GM19397 (cell line): ENCODE results near the gene DLEC1.
"Not testable (repeated sequence)": the region's sequence is repeated elsewhere in the genome, so short reads cannot be mapped to it uniquely, and the experiment has no call there.

Source experiments
- ATAC-seq: cut with Tn5 transposase; IDR thresholded peaks from one replicate; pipeline ENCODE4 v1.9.1; 2021; ENCODE audit warnings: mild to moderate bottlenecking, moderate library complexity; ENCODE audit not compliant: unreplicated experiment

DLEC1 gene

GRCh38 chr3:38077073-38077472 is 38.1 kb downstream of the DLEC1 start:
- ATAC-seq: not testable (repeated sequence)

DNA sequence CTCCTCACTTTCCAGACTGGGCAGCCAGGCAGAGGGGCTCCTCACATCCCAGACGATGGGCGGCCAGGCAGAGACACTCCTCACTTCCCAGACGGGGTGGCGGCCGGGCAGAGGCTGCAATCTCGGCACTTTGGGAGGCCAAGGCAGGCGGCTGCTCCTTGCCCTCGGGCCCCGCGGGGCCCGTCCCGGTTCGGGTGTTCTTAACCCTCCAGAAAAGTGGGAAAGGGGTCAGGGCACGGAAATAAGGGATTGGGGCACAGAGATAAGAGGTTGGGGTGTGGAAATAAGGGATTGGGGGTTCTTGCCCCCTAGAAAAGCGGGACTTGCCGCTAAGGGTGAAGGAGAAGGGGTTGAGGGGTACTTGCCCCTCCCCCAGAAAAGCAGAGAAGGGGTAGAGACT is 43.3 kb downstream of the DLEC1 start:
- ATAC-seq: not testable (repeated sequence)

GRCh38 chr3:38083254-38083653 is 44.2 kb downstream of the DLEC1 start:
- not testable (repeated sequence) for ATAC-seq

- no peak for ATAC-seq
Observed at GRCh38 chr3:38083871-38084333, 44.9 kb downstream of the DLEC1 start.

- no peak for ATAC-seq
Observed at GRCh38 chr3:38084334-38085310, 45.6 kb downstream of the DLEC1 start.

DNA sequence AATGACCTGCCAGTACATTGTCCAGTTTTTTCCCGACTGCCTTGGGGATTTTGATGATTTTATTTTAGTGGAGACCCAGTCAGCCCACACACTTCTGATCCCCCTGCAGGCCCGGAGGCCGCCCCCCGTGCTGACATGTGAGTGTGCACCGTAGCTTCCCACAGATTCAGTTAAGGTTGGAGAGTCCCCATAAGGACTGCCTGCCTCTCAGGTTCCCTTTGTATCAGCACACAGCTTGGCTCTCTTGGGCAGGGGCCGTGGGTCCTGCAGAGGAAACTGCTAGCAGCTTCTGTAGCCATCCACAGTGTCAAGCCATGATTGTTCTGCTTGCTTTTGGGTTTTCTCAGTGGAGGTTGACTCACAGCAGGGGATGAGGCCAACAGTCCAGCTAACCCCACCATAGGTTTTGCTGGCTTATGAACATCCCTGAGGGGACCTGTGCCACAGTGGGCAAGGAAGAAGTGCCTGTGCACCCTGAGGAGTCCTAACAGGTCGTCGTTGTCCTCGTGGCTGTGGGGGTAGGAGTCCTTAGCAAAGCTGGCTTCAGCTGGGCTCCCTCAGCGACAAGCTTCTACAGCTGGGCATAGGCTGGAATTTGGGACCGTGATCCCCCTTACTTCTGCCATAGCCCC is 46.4 kb downstream of the DLEC1 start:
- no peak for ATAC-seq

GRCh38 chr3:38085943-38086324 is 46.9 kb downstream of the DLEC1 start:
- no peak for ATAC-seq

GRCh38 chr3:38086496-38086895 is 47.5 kb downstream of the DLEC1 start:
- ATAC-seq: no peak

GRCh38 chr3:38087278-38087677 is 48.3 kb downstream of the DLEC1 start:
- ATAC-seq: not testable (repeated sequence)

- ATAC-seq: no peak
Observed at GRCh38 chr3:38088126-38089078, 49.4 kb downstream of the DLEC1 start.

DNA sequence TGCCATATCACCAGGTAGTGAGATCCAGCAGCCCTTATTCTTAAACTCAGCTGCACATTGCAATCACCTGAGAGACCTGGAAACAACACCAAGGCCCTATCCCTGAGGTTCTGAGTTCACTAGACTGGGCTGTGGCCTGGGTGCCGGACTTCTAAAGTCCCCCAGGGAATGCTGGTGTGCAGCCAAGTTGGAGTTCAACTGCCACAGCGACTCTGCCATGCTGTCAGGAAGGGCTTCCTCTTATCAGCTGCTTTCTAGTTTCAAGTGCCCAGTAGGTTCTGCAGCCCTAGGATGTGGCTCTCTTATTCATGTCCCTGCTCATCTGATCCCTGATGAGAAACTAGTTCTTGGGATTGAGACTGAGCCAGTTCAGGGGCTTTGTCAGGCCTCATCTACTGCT is 50.2 kb downstream of the DLEC1 start:
- ATAC-seq: no peak

- ATAC-seq: no peak
Observed at GRCh38 chr3:38090453-38090852, 51.4 kb downstream of the DLEC1 start.

GRCh38 chr3:38094999-38095398 is 56.0 kb downstream of the DLEC1 start:
- ATAC-seq: no peak

DNA sequence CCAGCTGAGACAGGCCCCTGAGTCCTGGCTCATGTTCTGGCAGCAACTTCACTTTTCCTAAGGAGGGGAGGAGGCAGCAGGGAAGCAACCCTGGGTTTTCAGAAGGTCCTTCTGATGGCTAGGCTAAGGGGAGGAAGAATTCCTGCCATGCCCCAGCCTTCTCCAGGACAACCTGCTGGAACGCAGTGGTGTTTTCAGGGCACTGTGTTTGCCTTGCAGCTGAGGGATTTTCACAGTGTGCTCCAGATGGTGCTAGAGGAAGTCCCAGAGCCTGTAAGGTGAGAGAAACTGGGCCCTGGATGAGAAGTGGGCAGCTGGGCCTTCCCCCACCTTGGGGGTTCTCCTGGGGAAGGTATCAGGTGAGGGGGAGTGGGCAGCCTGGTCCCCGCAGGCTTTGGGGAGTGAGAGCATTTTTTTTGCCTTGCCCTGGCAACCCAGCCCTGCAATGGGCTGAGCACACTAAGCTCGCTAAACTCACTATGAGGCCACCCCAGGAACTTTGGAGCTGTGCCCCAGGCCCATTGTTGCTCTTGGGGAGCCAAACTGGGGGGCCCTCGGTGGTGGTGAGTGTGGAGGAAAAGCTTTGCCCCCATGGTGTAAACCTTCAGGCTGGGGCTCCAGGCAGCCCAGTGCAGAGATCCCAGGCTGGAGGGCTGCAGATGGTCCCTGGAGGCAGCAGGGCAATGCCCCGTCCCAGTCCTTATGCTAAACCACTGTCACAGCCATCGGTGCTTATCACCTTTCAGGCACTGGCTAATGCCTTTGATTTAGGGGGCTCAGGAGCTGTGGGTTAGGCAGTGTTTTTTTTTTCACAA is 56.9 kb downstream of the DLEC1 start:
- no peak for ATAC-seq

GRCh38 chr3:38097446-38098375 is 58.7 kb downstream of the DLEC1 start:
- ATAC-seq: no peak

DNA sequence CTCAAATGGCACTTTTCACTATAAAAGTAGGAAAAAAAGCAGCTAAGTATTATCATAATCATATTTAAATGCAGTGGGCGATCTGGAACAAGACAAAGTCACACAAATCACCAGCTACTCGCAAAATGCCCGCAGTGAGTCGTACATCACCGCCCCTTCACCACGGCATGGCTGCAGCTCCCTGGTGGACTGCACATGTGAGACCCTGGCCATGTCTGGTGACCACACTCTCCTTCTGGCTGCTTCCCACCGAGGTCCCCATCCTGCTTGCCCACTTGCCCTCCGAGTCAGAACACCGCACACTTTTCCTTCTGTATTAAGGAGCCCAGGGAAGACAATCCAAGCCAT is 59.3 kb downstream of the DLEC1 start:
- ATAC-seq: no peak

DNA sequence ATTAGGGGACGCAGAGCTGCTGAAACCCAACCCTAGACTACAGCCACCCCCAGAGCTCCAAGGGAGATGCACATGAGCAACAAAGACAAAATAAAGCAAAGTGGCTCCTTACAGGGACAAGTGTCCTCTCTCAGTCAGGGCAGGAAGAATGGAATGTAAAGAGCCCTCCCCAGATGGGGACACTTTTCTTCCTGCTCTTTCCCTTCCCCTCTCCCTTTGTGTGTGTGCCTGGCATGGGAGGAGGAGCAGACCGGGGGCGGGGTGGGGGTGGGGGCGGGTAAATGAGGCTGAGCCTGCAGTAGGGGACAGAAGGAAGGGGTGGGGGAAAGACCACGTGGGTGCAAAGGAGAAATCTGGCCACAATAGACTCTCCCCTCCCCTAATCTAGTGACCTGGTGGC is 60.5 kb downstream of the DLEC1 start:
- no peak for ATAC-seq

GRCh38 chr3:38100498-38100897 is 61.5 kb downstream of the DLEC1 start:
- no peak for ATAC-seq

DNA sequence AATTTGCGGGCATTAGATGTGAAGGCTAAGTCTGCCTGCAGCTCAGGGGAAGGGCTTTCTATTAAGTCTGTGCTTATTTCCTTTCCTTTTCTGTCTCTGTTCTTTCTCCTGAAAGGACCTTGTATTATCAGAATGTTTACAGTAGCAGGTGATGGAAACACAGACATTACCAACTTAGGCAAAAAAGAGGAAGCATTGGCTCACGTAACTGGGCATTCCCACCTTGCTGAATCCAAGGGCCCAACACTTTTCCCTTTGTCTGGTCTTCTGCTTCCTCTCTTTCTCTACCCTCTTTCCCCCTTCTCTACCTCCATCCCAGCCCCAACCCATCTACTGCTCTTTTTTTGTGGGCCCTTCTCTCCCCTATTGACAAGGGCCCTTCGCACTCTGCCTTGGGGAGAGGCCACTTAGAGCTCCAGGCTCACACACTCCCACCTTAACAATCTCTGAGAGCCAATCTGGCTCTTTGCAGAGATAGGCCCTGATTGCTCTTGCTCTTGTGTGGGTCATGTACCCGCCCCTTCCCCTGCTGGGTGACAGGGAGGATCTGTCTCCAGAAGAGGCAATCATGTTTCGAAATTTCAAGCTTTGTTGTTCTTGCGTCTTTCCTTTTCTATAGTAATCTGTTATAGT is 62.9 kb downstream of the DLEC1 start:
- no peak for ATAC-seq
